NB4 (cell line): Measurements from ENCODE around the gene PPP1R12B.
"Not testable (repeated sequence)": the region's sequence is repeated elsewhere in the genome, so short reads cannot be mapped to it uniquely, and the experiment has no call there.

Experiments
- MYC ChIP-seq: IDR thresholded peaks from 2 replicates; pipeline ENCODE4 v1.6.1; 2011; ENCODE audit warnings: low read depth, low read length
- POLR2A ChIP-seq: IDR thresholded peaks from 2 replicates; pipeline ENCODE4 v1.6.1; 2011; ENCODE audit warnings: mild to moderate bottlenecking; ENCODE audit not compliant: insufficient read length; ENCODE audit errors: extremely low read depth
- TF ChIP-seq, protein P1 (sequence below): IDR thresholded peaks from one replicate; pipeline ENCODE4 v1.5.1; 2012; ENCODE audit warnings: low read depth, low read length

DNA sequence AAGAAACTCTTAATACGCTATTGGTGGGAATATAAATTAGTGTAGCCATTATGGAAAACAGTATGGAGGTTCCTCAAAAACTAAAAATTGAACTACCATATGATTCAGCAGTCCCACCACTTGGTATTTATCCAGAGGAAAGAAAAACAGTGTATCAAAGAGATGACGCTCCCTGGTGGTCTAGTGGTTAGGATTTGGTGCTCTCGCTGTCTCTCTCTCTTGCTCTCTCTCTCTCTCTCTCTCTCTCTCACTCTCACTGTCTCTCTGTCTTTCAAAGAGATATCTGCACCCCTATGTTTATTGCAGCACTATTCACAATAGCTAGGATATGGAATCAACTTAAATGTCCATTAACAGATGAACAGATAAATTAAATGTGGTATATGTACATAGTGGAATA lies 151.5 kb downstream of the PPP1R12B start:
- TF ChIP-seq, protein P1, sequence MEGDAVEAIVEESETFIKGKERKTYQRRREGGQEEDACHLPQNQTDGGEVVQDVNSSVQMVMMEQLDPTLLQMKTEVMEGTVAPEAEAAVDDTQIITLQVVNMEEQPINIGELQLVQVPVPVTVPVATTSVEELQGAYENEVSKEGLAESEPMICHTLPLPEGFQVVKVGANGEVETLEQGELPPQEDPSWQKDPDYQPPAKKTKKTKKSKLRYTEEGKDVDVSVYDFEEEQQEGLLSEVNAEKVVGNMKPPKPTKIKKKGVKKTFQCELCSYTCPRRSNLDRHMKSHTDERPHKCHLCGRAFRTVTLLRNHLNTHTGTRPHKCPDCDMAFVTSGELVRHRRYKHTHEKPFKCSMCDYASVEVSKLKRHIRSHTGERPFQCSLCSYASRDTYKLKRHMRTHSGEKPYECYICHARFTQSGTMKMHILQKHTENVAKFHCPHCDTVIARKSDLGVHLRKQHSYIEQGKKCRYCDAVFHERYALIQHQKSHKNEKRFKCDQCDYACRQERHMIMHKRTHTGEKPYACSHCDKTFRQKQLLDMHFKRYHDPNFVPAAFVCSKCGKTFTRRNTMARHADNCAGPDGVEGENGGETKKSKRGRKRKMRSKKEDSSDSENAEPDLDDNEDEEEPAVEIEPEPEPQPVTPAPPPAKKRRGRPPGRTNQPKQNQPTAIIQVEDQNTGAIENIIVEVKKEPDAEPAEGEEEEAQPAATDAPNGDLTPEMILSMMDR: not testable (repeated sequence)
- TF ChIP-seq POLR2A, MYC: not testable (repeated sequence)
